Glutamatergic neuron (in vitro differentiated cells): ENCODE data around the gene C11orf58. TPM values are rescaled to one million over a fixed set of nuclear protein-coding genes. Genes with fewer than 3 reads are reported as not detected.

Source experiments
- DNase-seq: peaks from one replicate; pipeline ENCODE4 v3.0.0; 2022
- H3K27ac Mint-ChIP-seq: one replicate; pipeline ENCODE4 v1.8.0; 2020; ENCODE audit warnings: mild to moderate bottlenecking, mixed read lengths, inconsistent platforms; ENCODE audit not compliant: unreplicated experiment
- H3K27me3 Mint-ChIP-seq: one replicate; pipeline ENCODE4 v1.8.0; 2020; ENCODE audit warnings: mild to moderate bottlenecking, moderate library complexity, mixed read lengths, inconsistent platforms; ENCODE audit not compliant: unreplicated experiment
- H3K36me3 Mint-ChIP-seq: one replicate; pipeline ENCODE4 v1.8.0; 2020; ENCODE audit warnings: mild to moderate bottlenecking, mixed read lengths, inconsistent platforms; ENCODE audit not compliant: unreplicated experiment
- H3K4me1 Mint-ChIP-seq: one replicate; pipeline ENCODE4 v1.8.0; 2020; ENCODE audit warnings: mild to moderate bottlenecking, low read depth, mixed read lengths, inconsistent platforms; ENCODE audit not compliant: unreplicated experiment
- H3K4me3 Mint-ChIP-seq: one replicate; pipeline ENCODE4 v1.8.0; 2020; ENCODE audit warnings: mild to moderate bottlenecking, mixed read lengths, inconsistent platforms; ENCODE audit not compliant: unreplicated experiment
- H3K9me3 Mint-ChIP-seq: one replicate; pipeline ENCODE4 v1.8.0; 2020; ENCODE audit warnings: mild to moderate bottlenecking, moderate library complexity, mixed read lengths, inconsistent platforms; ENCODE audit not compliant: unreplicated experiment
- total RNA-seq: library from RNA; stranded (reverse); fragmentation: NEBNext Ultra II Directional; extraction: Animal tissue kit (Norgen Biotek cat#: 25700); gene quantifications from one replicate; pipeline ENCODE4 v1.2.1, GENCODE V29; 2021; ENCODE audit not compliant: unreplicated experiment
- TF ChIP-seq, protein P1 (sequence below): fragments of 200-600 bp; sonication (generic); IDR thresholded peaks from one replicate; pipeline ENCODE4 v1.5.0; 2021; ENCODE audit not compliant: partially characterized antibody, unreplicated experiment

The C11orf58 gene
- total RNA-seq, 1 donor from 2014 or later: 169 TPM

GRCh38 chr11:16743478-16743877, 5.0 kb downstream of the C11orf58 start:
- Mint-ChIP-seq H3K9me3 (no peaks in the 10 kb centered on the region), H3K4me1 (peaks cover 11% of the 10 kb centered on the region), H3K27me3 (no peaks in the 10 kb centered on the region), H3K27ac (no peak overlapping the region), H3K4me3 (peak overlapping the region; percentile 1), H3K36me3 (peaks cover 4% of the 10 kb centered on the region)
- DNase-seq: no peak
- TF ChIP-seq, protein P1, sequence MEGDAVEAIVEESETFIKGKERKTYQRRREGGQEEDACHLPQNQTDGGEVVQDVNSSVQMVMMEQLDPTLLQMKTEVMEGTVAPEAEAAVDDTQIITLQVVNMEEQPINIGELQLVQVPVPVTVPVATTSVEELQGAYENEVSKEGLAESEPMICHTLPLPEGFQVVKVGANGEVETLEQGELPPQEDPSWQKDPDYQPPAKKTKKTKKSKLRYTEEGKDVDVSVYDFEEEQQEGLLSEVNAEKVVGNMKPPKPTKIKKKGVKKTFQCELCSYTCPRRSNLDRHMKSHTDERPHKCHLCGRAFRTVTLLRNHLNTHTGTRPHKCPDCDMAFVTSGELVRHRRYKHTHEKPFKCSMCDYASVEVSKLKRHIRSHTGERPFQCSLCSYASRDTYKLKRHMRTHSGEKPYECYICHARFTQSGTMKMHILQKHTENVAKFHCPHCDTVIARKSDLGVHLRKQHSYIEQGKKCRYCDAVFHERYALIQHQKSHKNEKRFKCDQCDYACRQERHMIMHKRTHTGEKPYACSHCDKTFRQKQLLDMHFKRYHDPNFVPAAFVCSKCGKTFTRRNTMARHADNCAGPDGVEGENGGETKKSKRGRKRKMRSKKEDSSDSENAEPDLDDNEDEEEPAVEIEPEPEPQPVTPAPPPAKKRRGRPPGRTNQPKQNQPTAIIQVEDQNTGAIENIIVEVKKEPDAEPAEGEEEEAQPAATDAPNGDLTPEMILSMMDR: no peak

DNA sequence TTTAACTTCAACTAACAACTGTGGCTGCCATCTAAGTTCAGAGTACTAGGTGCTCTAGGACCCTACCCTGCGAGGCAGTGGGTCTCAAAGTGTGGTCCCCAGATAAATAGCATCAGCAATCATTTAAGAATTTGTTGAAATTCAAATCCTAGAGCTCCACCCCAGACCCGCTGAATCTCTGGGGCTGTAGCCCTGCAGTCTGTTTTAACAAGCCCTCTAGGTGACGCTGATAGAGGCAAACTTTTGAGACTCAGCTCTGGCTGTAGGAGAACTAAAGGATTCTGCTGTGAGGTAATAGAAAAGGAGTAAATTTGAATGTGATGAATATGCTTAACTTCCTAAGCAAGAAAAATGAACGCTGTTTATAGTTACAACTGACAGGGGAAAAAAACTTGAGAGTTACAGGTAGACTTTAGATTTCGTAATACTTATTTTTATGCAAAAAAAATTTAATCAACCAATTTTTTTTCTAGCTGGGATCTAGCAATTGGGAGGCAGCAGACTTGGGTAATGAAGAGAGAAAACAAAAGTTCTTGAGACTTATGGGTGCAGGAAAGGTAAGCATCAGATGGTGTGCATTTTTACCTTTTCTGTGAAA, 5.8 kb downstream of the C11orf58 start:
- Mint-ChIP-seq H3K9me3 (no peaks in the 10 kb centered on the region), H3K36me3 (peaks cover 4% of the 10 kb centered on the region), H3K27ac (no peak overlapping the region), H3K4me1 (peaks cover 11% of the 10 kb centered on the region), H3K27me3 (no peaks in the 10 kb centered on the region), H3K4me3 (no peak overlapping the region)
- TF ChIP-seq, protein P1: no peak
- no peak for DNase-seq

- no peak overlapping the region for H3K4me3 Mint-ChIP-seq
- no peak overlapping the region for H3K27ac Mint-ChIP-seq
- no peaks in the 10 kb centered on the region for H3K9me3 Mint-ChIP-seq
- TF ChIP-seq, protein P1: no peak
- no peaks in the 10 kb centered on the region for H3K27me3 Mint-ChIP-seq
- H3K36me3 Mint-ChIP-seq: peaks cover 10% of the 10 kb centered on the region
- DNase-seq: no peak
- H3K4me1 Mint-ChIP-seq: peaks cover 6% of the 10 kb centered on the region
Observed at GRCh38 chr11:16745950-16746605, 7.6 kb downstream of the C11orf58 start.

GRCh38 chr11:16749092-16749491, 10.6 kb downstream of the C11orf58 start:
- TF ChIP-seq, protein P1: no peak
- Mint-ChIP-seq H3K27ac (no peak overlapping the region), H3K27me3 (no peaks in the 10 kb centered on the region), H3K4me1 (peaks cover 2% of the 10 kb centered on the region), H3K9me3 (no peaks in the 10 kb centered on the region), H3K36me3 (peaks cover 10% of the 10 kb centered on the region), H3K4me3 (no peak overlapping the region)
- DNase-seq: no peak

GRCh38 chr11:16749666-16750065, 11.2 kb downstream of the C11orf58 start:
- Mint-ChIP-seq H3K27me3 (no peaks in the 10 kb centered on the region), H3K9me3 (no peaks in the 10 kb centered on the region), H3K27ac (no peak overlapping the region), H3K4me1 (peaks cover 2% of the 10 kb centered on the region), H3K4me3 (no peak overlapping the region), H3K36me3 (peaks cover 10% of the 10 kb centered on the region)
- TF ChIP-seq, protein P1: no peak
- DNase-seq: no peak
